ENCODE results near the gene EIF4G3.

DNA sequence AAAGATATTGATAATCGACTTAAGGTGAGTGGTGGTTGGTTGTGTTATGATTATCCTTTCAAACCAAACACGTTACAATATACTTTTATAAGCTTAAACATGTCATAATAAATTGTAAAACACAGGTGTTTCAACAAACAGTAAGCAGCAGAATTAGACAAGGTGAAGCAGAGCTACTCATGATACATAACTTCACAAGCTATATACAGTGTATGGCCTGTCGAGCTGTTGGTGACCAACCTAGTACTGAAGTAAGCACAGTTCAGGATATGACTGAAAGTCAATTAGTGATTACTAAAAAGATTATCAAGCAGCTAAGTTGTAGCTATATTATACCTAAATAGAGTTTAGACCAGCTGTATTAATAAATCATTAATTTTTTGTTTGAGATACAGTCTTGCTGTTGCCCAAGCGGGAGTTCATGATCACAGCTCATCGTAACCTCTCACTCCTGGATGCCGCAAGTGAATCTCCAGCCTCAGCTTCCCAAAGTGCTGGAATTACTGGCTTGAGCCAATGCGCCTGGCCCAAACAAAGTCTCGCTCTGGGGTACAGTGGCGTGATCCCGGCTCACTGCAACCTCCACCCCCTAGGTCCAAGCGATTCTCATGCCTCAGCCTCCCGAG lies 148.1 kb downstream of the EIF4G3 start:
- TF ChIP-seq, protein P1, sequence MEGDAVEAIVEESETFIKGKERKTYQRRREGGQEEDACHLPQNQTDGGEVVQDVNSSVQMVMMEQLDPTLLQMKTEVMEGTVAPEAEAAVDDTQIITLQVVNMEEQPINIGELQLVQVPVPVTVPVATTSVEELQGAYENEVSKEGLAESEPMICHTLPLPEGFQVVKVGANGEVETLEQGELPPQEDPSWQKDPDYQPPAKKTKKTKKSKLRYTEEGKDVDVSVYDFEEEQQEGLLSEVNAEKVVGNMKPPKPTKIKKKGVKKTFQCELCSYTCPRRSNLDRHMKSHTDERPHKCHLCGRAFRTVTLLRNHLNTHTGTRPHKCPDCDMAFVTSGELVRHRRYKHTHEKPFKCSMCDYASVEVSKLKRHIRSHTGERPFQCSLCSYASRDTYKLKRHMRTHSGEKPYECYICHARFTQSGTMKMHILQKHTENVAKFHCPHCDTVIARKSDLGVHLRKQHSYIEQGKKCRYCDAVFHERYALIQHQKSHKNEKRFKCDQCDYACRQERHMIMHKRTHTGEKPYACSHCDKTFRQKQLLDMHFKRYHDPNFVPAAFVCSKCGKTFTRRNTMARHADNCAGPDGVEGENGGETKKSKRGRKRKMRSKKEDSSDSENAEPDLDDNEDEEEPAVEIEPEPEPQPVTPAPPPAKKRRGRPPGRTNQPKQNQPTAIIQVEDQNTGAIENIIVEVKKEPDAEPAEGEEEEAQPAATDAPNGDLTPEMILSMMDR (conservative IDR thresholded peaks at IDR 0.05), result no peak
- TF ChIP-seq ZFX (IDR thresholded peaks at IDR 0.05), result no peak

All from C4-2B (cell line).